Neural crest cell (in vitro differentiated cells): ENCODE measurements around the gene IFT122. TPM values are rescaled to one million over a fixed set of nuclear protein-coding genes. Genes with fewer than 3 reads are reported as not detected.
A peak's percentile ranks its signal among the peaks of the same experiment; 100 is the strongest.

Experiments used
- DNase-seq: peaks from one replicate; pipeline ENCODE4 v3.0.0; 2021; ENCODE audit warnings: low read depth, mixed read lengths, low spot score
- H3K27ac Mint-ChIP-seq: one replicate; pipeline ENCODE4 v1.8.0; 2021; ENCODE audit warnings: mild to moderate bottlenecking, mixed read lengths; ENCODE audit not compliant: unreplicated experiment
- H3K27me3 Mint-ChIP-seq: 2 replicates; pipeline ENCODE4 v1.8.0; 2021; ENCODE audit warnings: low read depth, mild to moderate bottlenecking, mixed read lengths
- H3K36me3 Mint-ChIP-seq: 2 replicates; pipeline ENCODE4 v1.8.0; 2021; ENCODE audit warnings: low read depth, mild to moderate bottlenecking, mixed read lengths
- H3K4me1 Mint-ChIP-seq: 2 replicates; pipeline ENCODE4 v1.8.0; 2021; ENCODE audit warnings: mixed read lengths
- H3K4me3 Mint-ChIP-seq: one replicate; pipeline ENCODE4 v1.8.0; 2021; ENCODE audit warnings: mild to moderate bottlenecking, mixed read lengths
- H3K9me3 Mint-ChIP-seq: 2 replicates; pipeline ENCODE4 v1.8.0; 2021; ENCODE audit warnings: mixed read lengths
- CTCF ChIP-seq: fragments of 200-600 bp; sonication (generic); conservative IDR thresholded peaks from 2 replicates; pipeline ENCODE4 v1.5.0; 2021; ENCODE audit warnings: antibody characterized with exemption, mild to moderate bottlenecking
- total RNA-seq: library from RNA; stranded (reverse); gene quantifications from 2 replicates; pipeline ENCODE4 v1.2.1, GENCODE V29; 2021

The IFT122 gene
- total RNA-seq, 1 donor from 2014 or later, result 44.9 TPM

GRCh38 chr3:129556358-129556695, 116.3 kb downstream of the IFT122 start:
- Mint-ChIP-seq H3K27me3 (no peaks in the 10 kb centered on the region), H3K9me3 (no peaks in the 10 kb centered on the region), H3K4me1 (peaks cover 44% of the 10 kb centered on the region), H3K4me3 (no peak overlapping the region), H3K27ac (no peak overlapping the region), H3K36me3 (no peaks in the 10 kb centered on the region)
- no peak for TF ChIP-seq CTCF
- DNase-seq, result no peak

- no peak for DNase-seq
- H3K27me3 Mint-ChIP-seq, result no peaks in the 10 kb centered on the region
- H3K4me1 Mint-ChIP-seq, result peaks cover 44% of the 10 kb centered on the region
- no peaks in the 10 kb centered on the region for H3K9me3 Mint-ChIP-seq
- no peak for TF ChIP-seq CTCF
- no peak overlapping the region for H3K27ac Mint-ChIP-seq
- H3K4me3 Mint-ChIP-seq, result no peak overlapping the region
- H3K36me3 Mint-ChIP-seq, result no peaks in the 10 kb centered on the region
Measured at GRCh38 chr3:129556890-129557547, 117.0 kb downstream of the IFT122 start.

GRCh38 chr3:129557548-129557894, 117.5 kb downstream of the IFT122 start:
- Mint-ChIP-seq H3K27me3 (no peaks in the 10 kb centered on the region), H3K9me3 (no peaks in the 10 kb centered on the region), H3K4me3 (no peak overlapping the region), H3K4me1 (peaks cover 40% of the 10 kb centered on the region), H3K27ac (no peak overlapping the region), H3K36me3 (no peaks in the 10 kb centered on the region)
- TF ChIP-seq CTCF, result no peak
- no peak for DNase-seq

- no peaks in the 10 kb centered on the region for H3K9me3 Mint-ChIP-seq
Measured at GRCh38 chr3:129558081-129558771, 118.2 kb downstream of the IFT122 start.

GRCh38 chr3:129558772-129559564, 118.9 kb downstream of the IFT122 start:
- Mint-ChIP-seq H3K36me3 (no peaks in the 10 kb centered on the region), H3K27ac (peak overlapping the region; percentile 84), H3K4me3 (no peak overlapping the region), H3K9me3 (no peaks in the 10 kb centered on the region), H3K27me3 (no peaks in the 10 kb centered on the region), H3K4me1 (peaks cover 30% of the 10 kb centered on the region)
- DNase-seq, result no peak
- TF ChIP-seq CTCF, result no peak

More at GRCh38 chr3:129558081-129558771, 118.2 kb downstream of the IFT122 start:
- no peak for TF ChIP-seq CTCF
- Mint-ChIP-seq H3K27me3 (no peaks in the 10 kb centered on the region), H3K4me3 (no peak overlapping the region), H3K27ac (peak overlapping the region; percentile 84), H3K4me1 (peaks cover 35% of the 10 kb centered on the region), H3K36me3 (no peaks in the 10 kb centered on the region)
- DNase-seq, result no peak
